Right lobe of liver (tissue), 4 donors: ENCODE data around the gene CT47C1.

Experiments
- POLR2A ChIP-seq: fragments of 450-650 bp; IDR thresholded peaks from one replicate; pipeline ENCODE4 v1.6.1; 2017; ENCODE audit warnings: antibody characterized with exemption, mild to moderate bottlenecking
- TF ChIP-seq, protein P1 (sequence below), 4 donors: fragments of 200-600 bp in 3 of 4; fragments of 450-650 bp in 1 of 4; IDR thresholded peaks; one replicate each; pipeline versions ENCODE4 v1.5.1 to v1.8.0; 2016 to 2022; ENCODE audit warnings: antibody characterized with exemption in 4 of 4, mild to moderate bottlenecking in 2 of 4
- donor health status: DM: no; HTN: no; CAD: no.
- donor health status: DM: no; HTN: no; CAD: no.
- donor health status: DM: no; HTN: yes; CAD: no.

DNA sequence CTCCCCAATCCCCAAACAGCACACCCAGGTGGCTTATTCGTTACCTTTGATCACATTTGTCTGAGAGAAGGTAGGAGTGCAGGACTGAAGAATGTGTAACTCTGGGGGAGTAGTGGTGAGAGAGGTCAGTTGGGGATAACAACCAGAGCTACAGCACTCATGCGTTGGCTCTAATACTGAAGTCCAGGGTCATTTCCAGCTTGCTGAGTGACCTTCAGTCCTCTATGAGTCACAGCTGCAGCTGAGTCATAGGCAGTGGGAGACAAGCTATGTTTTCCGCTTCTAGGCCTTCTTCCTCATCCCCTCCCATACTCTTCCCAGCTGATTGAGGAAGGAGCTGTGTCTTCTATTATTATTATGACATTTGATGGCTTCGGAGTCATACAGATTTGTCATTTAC lies 31.6 kb upstream of the CT47C1 start:
- no peak for TF ChIP-seq POLR2A
- TF ChIP-seq, protein P1, sequence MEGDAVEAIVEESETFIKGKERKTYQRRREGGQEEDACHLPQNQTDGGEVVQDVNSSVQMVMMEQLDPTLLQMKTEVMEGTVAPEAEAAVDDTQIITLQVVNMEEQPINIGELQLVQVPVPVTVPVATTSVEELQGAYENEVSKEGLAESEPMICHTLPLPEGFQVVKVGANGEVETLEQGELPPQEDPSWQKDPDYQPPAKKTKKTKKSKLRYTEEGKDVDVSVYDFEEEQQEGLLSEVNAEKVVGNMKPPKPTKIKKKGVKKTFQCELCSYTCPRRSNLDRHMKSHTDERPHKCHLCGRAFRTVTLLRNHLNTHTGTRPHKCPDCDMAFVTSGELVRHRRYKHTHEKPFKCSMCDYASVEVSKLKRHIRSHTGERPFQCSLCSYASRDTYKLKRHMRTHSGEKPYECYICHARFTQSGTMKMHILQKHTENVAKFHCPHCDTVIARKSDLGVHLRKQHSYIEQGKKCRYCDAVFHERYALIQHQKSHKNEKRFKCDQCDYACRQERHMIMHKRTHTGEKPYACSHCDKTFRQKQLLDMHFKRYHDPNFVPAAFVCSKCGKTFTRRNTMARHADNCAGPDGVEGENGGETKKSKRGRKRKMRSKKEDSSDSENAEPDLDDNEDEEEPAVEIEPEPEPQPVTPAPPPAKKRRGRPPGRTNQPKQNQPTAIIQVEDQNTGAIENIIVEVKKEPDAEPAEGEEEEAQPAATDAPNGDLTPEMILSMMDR (IDR thresholded peaks at IDR 0.05): no peak
